ENCODE measurements around the gene ANXA6. TPM values are rescaled to one million over a fixed set of nuclear protein-coding genes. Genes with fewer than 3 reads are reported as not detected.
"Not testable (repeated sequence)": the region's sequence is repeated elsewhere in the genome, so short reads cannot be mapped to it uniquely, and the experiment has no call there.

Gene ANXA6
- total and polyA plus RNA-seq, 4 experiments from 2014 or later, result 229 to 342 (median 324) TPM

GRCh38 chr5:151199581-151200185, 42.1 kb upstream of the ANXA6 start:
- H3K27ac Mint-ChIP-seq, result peak overlapping the region; percentile 55 to 87 (median 57)
- no peak for DNase-seq
- no peaks in the 10 kb centered on the region for H3K27me3 Mint-ChIP-seq
- H3K4me1 Mint-ChIP-seq, result peaks cover 32 to 50% (median 42%) of the 10 kb centered on the region in 4 donors
- intact Hi-C loops (cut with micrococcal nuclease), result loop anchor here (2.0 to 5.0 kb wide), 2 partner anchors 15 to 38 kb away; no protein-coding TSS in a partner anchor
- peaks cover 51 to 62% of the 10 kb centered on the region in 2 donors for H3K36me3 Mint-ChIP-seq
- H3K36me3 ChIP-seq (ENCODE audit: insufficient read depth, low read length), result peaks cover 27% of the 10 kb centered on the region
- no peak overlapping the region for H3K27ac ChIP-seq (ENCODE audit: low read depth, low read length)
- no peaks in the 10 kb centered on the region for H3K9me3 ChIP-seq (ENCODE audit: control insufficient read depth in 1 of 2, low read length in 2 of 2)
- no peak overlapping the region for H3K4me3 ChIP-seq (ENCODE audit: low read length in 2 of 2)
- POLR2A ChIA-PET (ENCODE audit: partially characterized antibody), result interaction anchor here (1.4 kb wide), 1 partner anchor 14 kb away, joined by 5 read pairs; no protein-coding TSS in a partner anchor
- no peak overlapping the region for H3K4me3 Mint-ChIP-seq
- no peaks in the 10 kb centered on the region for H3K9me3 Mint-ChIP-seq
- peaks cover 43% of the 10 kb centered on the region for H3K4me1 ChIP-seq (ENCODE audit: insufficient read depth, low read length)
- CTCF ChIA-PET (ENCODE audit: partially characterized antibody), result interaction anchor here (2.5 kb wide), 1 partner anchor 13 kb away, joined by 9 read pairs; no protein-coding TSS in a partner anchor
- no peaks in the 10 kb centered on the region for H3K27me3 ChIP-seq (ENCODE audit: insufficient read depth, low read length)

GRCh38 chr5:151198861-151199260, 41.3 kb upstream of the ANXA6 start:
- Histone ChIP-seq H3K4me3 (ENCODE audit: low read length in 2 of 2) (no peak overlapping the region), H3K36me3 (ENCODE audit: insufficient read depth, low read length) (peaks cover 27% of the 10 kb centered on the region), H3K27me3 (ENCODE audit: insufficient read depth, low read length) (no peaks in the 10 kb centered on the region), H3K27ac (ENCODE audit: low read depth, low read length) (no peak overlapping the region), H3K4me1 (ENCODE audit: insufficient read depth, low read length) (peaks cover 40% of the 10 kb centered on the region), H3K9me3 (ENCODE audit: control insufficient read depth in 1 of 2, low read length in 2 of 2) (no peaks in the 10 kb centered on the region)
- H3K27me3 Mint-ChIP-seq, result no peaks in the 10 kb centered on the region
- ChIA-PET POLR2A (ENCODE audit: partially characterized antibody) (interaction anchor here (1.4 kb wide), 1 partner anchor 15 kb away, joined by 5 read pairs; no protein-coding TSS in a partner anchor), CTCF (ENCODE audit: partially characterized antibody) (interaction anchor here (2.5 kb wide), 1 partner anchor 14 kb away, joined by 9 read pairs; no protein-coding TSS in a partner anchor)
- H3K4me1 Mint-ChIP-seq, result peaks cover 30 to 57% (median 48%) of the 10 kb centered on the region in 4 donors
- DNase-seq, result no peak
- H3K36me3 Mint-ChIP-seq, result peaks cover 57 to 65% of the 10 kb centered on the region in 2 donors
- no peak overlapping the region for H3K4me3 Mint-ChIP-seq
- H3K9me3 Mint-ChIP-seq, result no peaks in the 10 kb centered on the region
- intact Hi-C loops (cut with micrococcal nuclease), result loop anchor here (2.0 kb wide), 1 partner anchor 16 kb away; no protein-coding TSS in a partner anchor
- H3K27ac Mint-ChIP-seq, result peak overlapping the region in 6 of 7 donors; percentile 36 to 87 (median 79)

- Mint-ChIP-seq H3K4me1 (peaks cover 28 to 58% (median 47%) of the 10 kb centered on the region in 4 donors), H3K36me3 (peaks cover 68 to 69% of the 10 kb centered on the region in 2 donors), H3K27ac (peak overlapping the region in 6 of 7 donors; percentile 6 to 87 (median 66))
- H3K27me3 ChIP-seq (ENCODE audit: insufficient read depth, low read length); H3K27ac ChIP-seq (ENCODE audit: low read depth, low read length); H3K4me3 ChIP-seq (ENCODE audit: low read length in 2 of 2); H3K9me3 ChIP-seq (ENCODE audit: control insufficient read depth in 1 of 2, low read length in 2 of 2); H3K27me3 Mint-ChIP-seq; DNase-seq; H3K9me3 Mint-ChIP-seq; H3K4me3 Mint-ChIP-seq; intact Hi-C loops (cut with micrococcal nuclease): not testable (repeated sequence)
- Histone ChIP-seq H3K4me1 (ENCODE audit: insufficient read depth, low read length) (peaks cover 29% of the 10 kb centered on the region), H3K36me3 (ENCODE audit: insufficient read depth, low read length) (peaks cover 27% of the 10 kb centered on the region)
- ChIA-PET CTCF (ENCODE audit: partially characterized antibody) (interaction anchor here (1.7 to 1.8 kb wide), 2 partner anchors 42 to 72 kb away, joined by 4 to 5 read pairs; no protein-coding TSS in a partner anchor), POLR2A (ENCODE audit: partially characterized antibody) (interaction anchor here (1.9 kb wide), 1 partner anchor 17 kb away, joined by 4 read pairs; no protein-coding TSS in a partner anchor)
Observed at GRCh38 chr5:151197291-151197600, 39.7 kb upstream of the ANXA6 start.

- Mint-ChIP-seq H3K9me3 (peaks cover 0 to 9% (median 7%) of the 10 kb centered on the region in 8 donors), H3K27me3 (no peaks in the 10 kb centered on the region), H3K4me3 (peak overlapping the region in 2 of 8 donors; percentile 2 to 3), H3K36me3 (peaks cover 73 to 74% of the 10 kb centered on the region in 2 donors), H3K27ac (peak overlapping the region; percentile 37 to 95 (median 74)), H3K4me1 (peaks cover 28 to 62% (median 50%) of the 10 kb centered on the region in 4 donors)
- Histone ChIP-seq H3K27ac (ENCODE audit: low read depth, low read length) (no peak overlapping the region), H3K4me1 (ENCODE audit: insufficient read depth, low read length) (peaks cover 24% of the 10 kb centered on the region), H3K27me3 (ENCODE audit: insufficient read depth, low read length) (no peaks in the 10 kb centered on the region), H3K36me3 (ENCODE audit: insufficient read depth, low read length) (peaks cover 27% of the 10 kb centered on the region), H3K4me3 (ENCODE audit: low read length in 2 of 2) (no peak overlapping the region), H3K9me3 (ENCODE audit: control insufficient read depth in 1 of 2, low read length in 2 of 2) (no peaks in the 10 kb centered on the region)
- POLR2A ChIA-PET (ENCODE audit: partially characterized antibody), result interaction anchor here (1.9 kb wide), 1 partner anchor 17 kb away, joined by 4 read pairs; no protein-coding TSS in a partner anchor
- CTCF ChIA-PET (ENCODE audit: partially characterized antibody), result interaction anchor here (1.7 to 1.8 kb wide), 2 partner anchors 42 to 71 kb away, joined by 4 to 5 read pairs; no protein-coding TSS in a partner anchor
- no peak for DNase-seq
- intact Hi-C loops (cut with micrococcal nuclease), result no loop called here
Observed at GRCh38 chr5:151196556-151197290, 39.1 kb upstream of the ANXA6 start.

- intact Hi-C loops (cut with micrococcal nuclease), result no loop called here
- H3K27ac Mint-ChIP-seq, result peak overlapping the region; percentile 58 to 89 (median 81)
- H3K9me3 Mint-ChIP-seq, result peaks cover 0 to 16% (median 9%) of the 10 kb centered on the region in 8 donors
- H3K4me1 Mint-ChIP-seq, result peaks cover 32 to 62% (median 53%) of the 10 kb centered on the region in 4 donors
- DNase-seq, result no peak
- Histone ChIP-seq H3K4me1 (ENCODE audit: insufficient read depth, low read length) (peaks cover 24% of the 10 kb centered on the region), H3K27ac (ENCODE audit: low read depth, low read length) (no peak overlapping the region), H3K27me3 (ENCODE audit: insufficient read depth, low read length) (no peaks in the 10 kb centered on the region), H3K9me3 (ENCODE audit: control insufficient read depth in 1 of 2, low read length in 2 of 2) (no peaks in the 10 kb centered on the region), H3K4me3 (ENCODE audit: low read length in 2 of 2) (no peak overlapping the region), H3K36me3 (ENCODE audit: insufficient read depth, low read length) (peaks cover 17% of the 10 kb centered on the region)
- peak overlapping the region in 6 of 8 donors; percentile 1 to 83 (median 47) for H3K4me3 Mint-ChIP-seq
- ChIA-PET POLR2A (ENCODE audit: partially characterized antibody) (no interaction called here), CTCF (ENCODE audit: partially characterized antibody) (interaction anchor here (1.9 kb wide), 1 partner anchor 80 kb away, joined by 8 read pairs; no protein-coding TSS in a partner anchor)
- peaks cover 73 to 75% of the 10 kb centered on the region in 2 donors for H3K36me3 Mint-ChIP-seq
- H3K27me3 Mint-ChIP-seq, result no peaks in the 10 kb centered on the region
Observed at GRCh38 chr5:151195622-151196021, 38.0 kb upstream of the ANXA6 start.

- H3K4me3 Mint-ChIP-seq, result no peak overlapping the region
- Histone ChIP-seq H3K9me3 (ENCODE audit: control insufficient read depth in 1 of 2, low read length in 2 of 2) (no peaks in the 10 kb centered on the region), H3K36me3 (ENCODE audit: insufficient read depth, low read length) (peaks cover 14% of the 10 kb centered on the region), H3K27me3 (ENCODE audit: insufficient read depth, low read length) (no peaks in the 10 kb centered on the region), H3K27ac (ENCODE audit: low read depth, low read length) (no peak overlapping the region), H3K4me1 (ENCODE audit: insufficient read depth, low read length) (peaks cover 24% of the 10 kb centered on the region), H3K4me3 (ENCODE audit: low read length in 2 of 2) (no peak overlapping the region)
- ChIA-PET POLR2A (ENCODE audit: partially characterized antibody) (interaction anchor here (1.0 to 2.0 kb wide), 3 partner anchors 15 to 31 kb away, joined by 3 to 12 read pairs (median 3); partner anchors contain the start of gene CCDC69), CTCF (ENCODE audit: partially characterized antibody) (interaction anchor here (0.6 to 2.2 kb wide), 5 partner anchors 32 to 78 kb away, joined by 3 to 9 read pairs (median 3); partner anchors contain the start of gene CCDC69)
- H3K27me3 Mint-ChIP-seq, result no peaks in the 10 kb centered on the region
- peaks cover 0 to 36% (median 14%) of the 10 kb centered on the region in 8 donors for H3K9me3 Mint-ChIP-seq
- peaks cover 34 to 70% (median 60%) of the 10 kb centered on the region in 4 donors for H3K4me1 Mint-ChIP-seq
- H3K36me3 Mint-ChIP-seq, result peaks cover 72 to 82% of the 10 kb centered on the region in 2 donors
- H3K27ac Mint-ChIP-seq, result peak overlapping the region in 1 of 7 donors; percentile 77
- intact Hi-C loops (cut with micrococcal nuclease), result no loop called here
- DNase-seq, result no peak
Observed at GRCh38 chr5:151192626-151193025, 35.0 kb upstream of the ANXA6 start.
